ENCODE results near the gene CSNK1G1.
A peak's percentile ranks its signal among the peaks of the same experiment; 100 is the strongest.

Gene CSNK1G1

DNA sequence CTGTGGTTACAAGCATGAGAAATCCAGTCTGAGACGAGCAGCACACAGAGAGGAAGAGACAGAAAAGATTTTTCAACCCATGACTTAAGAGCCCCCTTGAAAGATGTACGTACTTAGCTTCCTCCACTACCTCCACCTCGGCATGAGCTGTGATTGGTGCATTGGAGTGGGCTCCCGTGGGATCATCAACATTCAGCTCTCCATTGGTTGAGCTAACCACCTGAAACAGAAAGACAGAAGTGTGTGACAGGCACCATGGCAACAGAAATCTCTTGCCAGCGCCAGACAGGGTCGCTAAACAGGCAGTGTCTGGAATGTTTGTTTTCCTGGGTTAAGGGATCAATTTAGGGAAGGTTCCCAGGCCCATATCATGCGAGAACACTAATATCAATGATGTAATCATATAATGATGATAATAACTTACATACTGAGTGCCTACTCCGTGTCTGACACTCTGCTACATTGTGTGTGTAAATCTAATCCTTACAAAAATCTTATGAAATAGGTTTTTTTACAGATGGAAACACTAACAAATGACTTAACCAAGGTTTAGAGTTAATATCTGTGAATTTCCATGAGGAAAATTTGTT is 175.6 kb downstream of the CSNK1G1 start:
- DNase-seq (ENCODE audit: low read depth) = no peak
- TF ChIP-seq, protein P1, sequence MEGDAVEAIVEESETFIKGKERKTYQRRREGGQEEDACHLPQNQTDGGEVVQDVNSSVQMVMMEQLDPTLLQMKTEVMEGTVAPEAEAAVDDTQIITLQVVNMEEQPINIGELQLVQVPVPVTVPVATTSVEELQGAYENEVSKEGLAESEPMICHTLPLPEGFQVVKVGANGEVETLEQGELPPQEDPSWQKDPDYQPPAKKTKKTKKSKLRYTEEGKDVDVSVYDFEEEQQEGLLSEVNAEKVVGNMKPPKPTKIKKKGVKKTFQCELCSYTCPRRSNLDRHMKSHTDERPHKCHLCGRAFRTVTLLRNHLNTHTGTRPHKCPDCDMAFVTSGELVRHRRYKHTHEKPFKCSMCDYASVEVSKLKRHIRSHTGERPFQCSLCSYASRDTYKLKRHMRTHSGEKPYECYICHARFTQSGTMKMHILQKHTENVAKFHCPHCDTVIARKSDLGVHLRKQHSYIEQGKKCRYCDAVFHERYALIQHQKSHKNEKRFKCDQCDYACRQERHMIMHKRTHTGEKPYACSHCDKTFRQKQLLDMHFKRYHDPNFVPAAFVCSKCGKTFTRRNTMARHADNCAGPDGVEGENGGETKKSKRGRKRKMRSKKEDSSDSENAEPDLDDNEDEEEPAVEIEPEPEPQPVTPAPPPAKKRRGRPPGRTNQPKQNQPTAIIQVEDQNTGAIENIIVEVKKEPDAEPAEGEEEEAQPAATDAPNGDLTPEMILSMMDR (conservative IDR thresholded peaks at IDR 0.05; ENCODE audit: low read depth, low read length) = no peak
- no peak overlapping the region for H3K4me3 ChIP-seq (ENCODE audit: low read depth, low read length)

DNA sequence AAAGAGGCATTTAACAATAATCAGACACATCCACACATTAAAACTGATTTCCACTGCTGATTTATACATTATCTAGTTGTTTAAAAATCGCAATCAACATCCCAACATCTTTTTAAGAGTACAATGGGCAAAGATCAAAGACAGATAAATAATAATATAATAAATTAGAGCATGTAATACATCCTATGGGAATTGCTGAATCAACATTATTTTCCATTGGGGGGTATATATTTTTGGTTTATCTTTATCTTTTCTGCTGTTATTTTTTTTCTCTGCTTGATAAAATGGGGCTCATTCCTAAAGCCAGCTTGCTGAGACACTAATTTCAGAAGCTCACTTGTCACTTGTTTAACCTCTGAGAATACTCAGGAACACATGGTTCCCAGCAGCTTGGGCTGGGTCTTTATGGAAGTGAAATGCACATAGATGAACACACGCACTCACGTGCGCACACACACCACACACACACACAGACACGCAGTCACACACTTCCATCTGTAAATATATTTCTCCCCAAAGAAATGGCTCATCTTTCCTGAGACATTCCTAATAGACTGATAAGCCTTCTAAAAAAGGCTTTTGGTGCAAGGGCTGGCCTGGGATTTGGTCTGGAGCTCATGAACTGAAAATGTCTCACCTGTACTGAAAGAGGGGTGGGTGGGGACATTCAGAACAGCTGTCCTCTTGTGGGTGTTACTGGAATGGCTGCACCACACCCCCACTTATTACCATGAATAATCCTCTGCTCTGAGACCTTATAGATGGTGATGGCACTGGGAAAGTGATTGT is 189.7 kb downstream of the CSNK1G1 start:
- no peak for DNase-seq (ENCODE audit: low read depth)
- TF ChIP-seq, protein P1 (conservative IDR thresholded peaks at IDR 0.05; ENCODE audit: low read depth, low read length) = no peak
- no peak overlapping the region for H3K4me3 ChIP-seq (ENCODE audit: low read depth, low read length)

- no peak overlapping the region for H3K4me3 ChIP-seq (ENCODE audit: low read depth, low read length)
- TF ChIP-seq, protein P1 (conservative IDR thresholded peaks at IDR 0.05; ENCODE audit: low read depth, low read length) = no peak
These were observed 191.5 kb downstream of the CSNK1G1 start for GRCh38 chr15:64164436-64164835.

DNA sequence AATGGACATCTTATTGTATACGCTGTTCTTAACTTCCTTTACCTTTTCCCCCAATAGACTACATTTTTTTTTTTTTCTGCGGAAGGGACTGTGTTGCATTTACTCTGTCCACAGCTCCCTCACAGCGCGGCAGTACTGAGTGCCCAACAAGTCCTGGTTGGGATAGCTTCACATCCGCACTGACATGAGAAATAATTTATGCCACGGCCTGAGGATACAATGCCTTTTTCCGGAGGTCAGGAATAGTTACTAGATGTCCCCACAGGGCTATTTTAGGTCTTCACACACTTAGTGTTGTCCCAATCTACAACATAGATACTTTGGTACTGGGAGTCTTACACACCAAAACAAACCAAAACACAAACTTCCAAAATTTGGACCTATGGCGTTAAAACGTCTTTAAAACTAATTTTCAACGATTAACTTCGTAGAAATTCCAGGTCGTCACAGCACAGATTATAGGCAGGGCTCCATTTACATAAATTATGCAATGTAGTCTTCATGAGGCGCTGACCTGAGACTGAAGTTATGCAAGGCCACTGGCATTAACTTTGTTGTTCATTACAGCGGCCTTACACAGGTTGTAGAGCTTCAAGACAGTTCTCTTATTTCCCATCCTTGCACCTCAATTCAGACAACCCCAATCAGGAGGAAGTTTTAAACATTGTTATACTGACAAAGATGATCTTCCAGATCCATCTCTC is 192.2 kb downstream of the CSNK1G1 start:
- H3K4me3 ChIP-seq (ENCODE audit: low read depth, low read length) = peak overlapping the region; percentile 60
- peak; percentile 40 for DNase-seq (ENCODE audit: low read depth)
- TF ChIP-seq, protein P1 (conservative IDR thresholded peaks at IDR 0.05; ENCODE audit: low read depth, low read length) = no peak

More at GRCh38 chr15:64164436-64164835, 191.5 kb downstream of the CSNK1G1 start:
- DNase-seq (ENCODE audit: low read depth) = no peak

DNA sequence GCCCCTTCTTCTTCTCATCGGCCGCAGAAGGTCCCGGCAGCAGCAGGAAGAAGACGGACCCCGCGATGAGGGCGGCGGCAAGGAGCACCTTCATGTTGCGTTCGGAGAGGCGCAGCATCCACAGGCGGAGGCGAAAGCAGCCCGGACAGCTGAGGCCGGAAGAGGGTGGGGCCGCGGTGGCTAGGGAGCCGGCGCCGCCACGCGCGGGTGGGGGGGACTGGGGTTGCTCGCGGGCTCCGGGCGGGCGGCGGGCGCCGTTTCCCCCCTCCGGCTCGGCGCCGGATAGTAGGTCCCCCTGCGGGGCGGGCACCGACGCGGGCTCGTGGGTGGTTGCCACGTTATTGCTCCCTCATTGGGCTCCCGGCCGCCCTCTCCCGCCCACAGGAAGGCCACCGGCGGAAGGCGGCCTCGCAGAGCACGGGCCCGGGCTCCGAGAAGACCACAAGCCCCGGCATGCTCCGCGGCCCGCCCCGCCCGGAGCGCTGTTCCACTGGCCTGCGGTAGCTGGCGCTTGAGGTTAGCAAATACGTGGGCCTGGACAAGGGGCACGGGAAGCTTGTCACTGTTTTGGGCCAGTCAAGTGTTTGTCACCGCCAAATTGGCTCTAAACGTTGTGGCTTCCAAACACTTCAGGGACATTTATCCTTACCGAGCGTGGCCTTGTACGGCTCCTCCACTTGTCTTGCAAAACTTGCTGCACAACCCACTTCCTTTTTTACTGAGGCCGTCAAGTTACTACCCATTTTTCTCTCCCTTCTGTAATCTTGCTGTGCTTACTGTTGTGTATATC is 192.9 kb downstream of the CSNK1G1 start, which contains the start of gene PPIB:
TSS of gene PPIB (minus strand) at position 154 of the 790 bp plus-strand sequence. CDS start at position 118, 36 bp downstream.
- peak within 1 kb of the TSS; percentile 98 for H3K4me3 ChIP-seq (ENCODE audit: low read depth, low read length)
- DNase-seq (ENCODE audit: low read depth) = peak; percentile 99
- TF ChIP-seq, protein P1 (conservative IDR thresholded peaks at IDR 0.05; ENCODE audit: low read depth, low read length) = peak; percentile 52

DNA sequence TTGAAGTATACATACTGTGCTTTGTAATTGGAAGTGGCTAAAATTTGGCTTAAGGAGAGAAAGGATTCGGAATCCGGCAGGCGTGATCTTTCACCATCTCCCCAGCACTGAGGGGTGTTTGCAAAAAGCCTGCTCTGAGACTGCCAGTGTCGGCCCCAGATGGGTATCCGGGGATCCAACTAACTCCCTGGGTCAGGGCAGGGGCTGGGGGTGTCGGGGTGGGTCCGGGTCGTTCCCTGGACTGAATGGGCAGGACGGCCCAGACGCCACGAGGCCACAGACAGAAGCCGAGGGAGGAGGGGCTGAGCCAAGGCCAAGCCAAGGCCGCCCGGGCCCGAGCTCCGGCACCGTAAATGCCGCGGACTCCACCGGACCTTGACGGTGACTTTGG is 193.5 kb downstream of the CSNK1G1 start:
- peak overlapping the region; percentile 98 for H3K4me3 ChIP-seq (ENCODE audit: low read depth, low read length)
- TF ChIP-seq, protein P1 (conservative IDR thresholded peaks at IDR 0.05; ENCODE audit: low read depth, low read length) = no peak
- DNase-seq (ENCODE audit: low read depth) = no peak

Measured in choroid plexus epithelial cell (primary cell).